Colonic mucosa (tissue), 4 donors: ENCODE data around the gene TMEM131. TPM values are rescaled to one million over a fixed set of nuclear protein-coding genes. Genes with fewer than 3 reads are reported as not detected.

Source experiments
- DNase-seq: peaks from one replicate; pipeline ENCODE4 v3.0.0-alpha.2; 2020
- H3K27ac ChIP-seq: fragments of 200-600 bp; one replicate; pipeline ENCODE4 v1.8.0; 2021
- H3K27me3 ChIP-seq: fragments of 200-600 bp; one replicate; pipeline ENCODE4 v1.8.0; 2021
- H3K36me3 ChIP-seq: fragments of 200-600 bp; one replicate; pipeline ENCODE4 v1.8.0; 2021
- H3K4me1 ChIP-seq: fragments of 200-600 bp; one replicate; pipeline ENCODE4 v1.8.0; 2021; ENCODE audit warnings: mild to moderate bottlenecking
- H3K4me3 ChIP-seq: fragments of 200-600 bp; one replicate; pipeline ENCODE4 v1.8.0; 2021
- H3K9ac ChIP-seq, 2 donors: one replicate each; pipeline ENCODE4 v1.7.0; 2013; ENCODE audit warnings: control low read depth in 2 of 2, low read depth in 2 of 2, low read length in 2 of 2
- H3K9me3 ChIP-seq: fragments of 200-600 bp; one replicate; pipeline ENCODE4 v1.8.0; 2021
- CTCF ChIP-seq: fragments of 200-600 bp; IDR thresholded peaks from one replicate; pipeline ENCODE4 v1.8.0; 2022; ENCODE audit warnings: antibody characterized with exemption, mild to moderate bottlenecking
- intact Hi-C: fragments of 100-400 bp; cut with DNase I; formaldehyde crosslinking; loops from one replicate; pipeline ENCODE4 v1.14.1; 2022
- total RNA-seq, 2 donors: library from RNA; stranded (reverse); fragmentation: NEBNext Ultra II Directional in 1 of 2; extraction: Animal tissue kit (Norgen Biotek cat#: 25700) in 1 of 2; gene quantifications; one replicate each; pipeline ENCODE4 v1.2.1, GENCODE V29; 2021
- donor health status: healthy.
- donor health status: DM: no; HTN: no; CAD: no.
- donor health status: DM: no; HTN: no; CAD: no.

TMEM131 gene
- total RNA-seq, 2 donors from 2014 or later, result 52.4 to 60.8 TPM

DNA sequence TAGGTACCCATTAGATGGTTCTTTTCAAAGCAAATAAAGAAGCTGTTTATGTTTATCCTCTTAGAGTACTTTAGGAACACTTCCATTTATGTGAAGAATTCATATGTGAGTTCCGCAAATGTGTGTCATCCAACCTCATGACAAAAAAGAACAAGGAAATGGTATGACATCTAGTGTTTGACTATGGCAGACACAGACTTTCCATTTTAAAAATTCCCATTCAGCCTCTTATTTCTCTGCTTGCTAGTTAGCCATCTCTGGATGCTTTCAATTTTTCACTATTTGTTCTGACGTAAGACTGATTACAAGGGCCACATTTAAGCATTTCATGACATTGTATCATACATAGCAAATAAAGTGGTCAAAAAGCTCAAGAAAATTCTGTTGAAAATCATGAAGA is 179.3 kb downstream of the TMEM131 start:
- DNase-seq, result no peak
- no peaks in the 10 kb centered on the region for H3K4me1 ChIP-seq
- no peak for TF ChIP-seq CTCF
- H3K27ac ChIP-seq, result no peak overlapping the region
- H3K36me3 ChIP-seq, result no peaks in the 10 kb centered on the region
- H3K9me3 ChIP-seq, result no peaks in the 10 kb centered on the region
- H3K27me3 ChIP-seq, result no peaks in the 10 kb centered on the region
- no peak overlapping the region for H3K4me3 ChIP-seq
- no peak overlapping the region for H3K9ac ChIP-seq
- intact Hi-C loops, result no loop called here

DNA sequence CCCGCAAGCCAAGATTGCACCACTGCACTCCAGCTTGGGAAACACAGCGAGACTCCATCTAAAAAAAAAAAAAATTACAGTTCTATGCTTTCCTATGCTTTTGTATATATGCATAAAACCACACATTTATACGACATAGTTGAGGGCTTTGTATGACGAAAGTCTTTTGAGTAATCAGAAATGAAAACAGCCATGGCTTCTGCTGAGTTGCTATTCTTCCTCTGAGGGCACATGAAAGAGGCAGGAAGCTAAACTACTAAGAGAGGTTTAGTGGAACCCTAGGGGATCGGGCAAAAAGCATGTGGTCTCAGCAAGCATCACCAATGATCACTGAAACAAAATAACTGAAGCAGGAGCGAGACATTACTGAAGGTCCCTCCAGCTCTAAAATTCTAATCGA is 182.8 kb downstream of the TMEM131 start:
- Histone ChIP-seq H3K9ac (no peak overlapping the region), H3K36me3 (no peaks in the 10 kb centered on the region), H3K4me1 (no peaks in the 10 kb centered on the region), H3K4me3 (no peak overlapping the region), H3K27me3 (no peaks in the 10 kb centered on the region), H3K27ac (no peak overlapping the region), H3K9me3 (no peaks in the 10 kb centered on the region)
- intact Hi-C loops, result no loop called here
- DNase-seq, result no peak
- TF ChIP-seq CTCF, result no peak

- H3K9me3 ChIP-seq, result no peaks in the 10 kb centered on the region
- H3K36me3 ChIP-seq, result peaks cover 4% of the 10 kb centered on the region
- no peak overlapping the region for H3K4me3 ChIP-seq
- no peaks in the 10 kb centered on the region for H3K4me1 ChIP-seq
- H3K27ac ChIP-seq, result no peak overlapping the region
- DNase-seq, result no peak
- no peak for TF ChIP-seq CTCF
- intact Hi-C loops, result loop anchor here (2.0 to 10.0 kb wide), 3 partner anchors 186 to 576 kb away; partner anchors contain the start of gene TMEM131
- H3K9ac ChIP-seq, result no peak overlapping the region
- H3K27me3 ChIP-seq, result no peaks in the 10 kb centered on the region
These were observed 186.9 kb downstream of the TMEM131 start for GRCh38 chr2:97808816-97809215.

DNA sequence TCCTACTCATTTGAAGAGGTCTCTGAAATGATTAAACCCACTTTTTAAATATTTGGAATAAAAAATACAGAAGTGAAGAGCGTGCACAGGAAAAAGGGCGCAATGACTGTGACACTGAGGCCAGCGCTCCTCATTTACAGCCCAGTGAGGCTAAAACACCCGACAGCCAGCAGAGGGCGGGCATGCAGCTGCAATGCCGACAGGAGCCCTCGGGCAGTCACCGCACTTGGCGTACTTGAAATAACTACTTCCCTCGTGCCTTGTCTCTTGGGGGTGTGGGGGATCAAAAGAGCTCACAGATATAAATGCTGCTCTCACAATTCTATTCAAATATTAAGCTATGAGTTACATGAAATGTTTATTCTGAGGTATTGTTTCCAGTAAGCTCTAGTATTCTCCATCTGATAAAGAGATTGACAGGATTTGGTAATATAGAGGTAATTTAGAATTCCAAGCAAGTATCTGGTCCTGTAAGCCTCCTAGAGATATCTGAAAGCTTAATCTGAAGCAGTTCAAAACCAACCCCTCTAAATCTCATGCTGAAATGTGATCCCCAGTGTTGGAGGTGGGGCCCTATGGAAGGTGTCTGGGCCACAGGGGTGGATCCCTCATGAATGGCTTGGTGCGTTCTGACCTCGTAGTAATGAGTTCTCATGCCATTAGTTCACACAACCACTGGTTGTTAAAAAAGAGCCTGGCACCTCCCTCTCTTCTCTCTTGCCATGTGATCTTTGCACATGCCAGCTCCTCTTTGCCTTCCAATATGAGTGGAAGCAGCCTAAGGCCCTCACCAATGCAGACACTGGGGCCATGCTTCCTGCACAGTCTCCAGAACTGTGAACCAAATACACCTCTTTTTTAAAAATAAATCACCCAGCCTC is 188.8 kb downstream of the TMEM131 start:
- Histone ChIP-seq H3K27me3 (no peaks in the 10 kb centered on the region), H3K4me3 (no peak overlapping the region), H3K9ac (no peak overlapping the region), H3K36me3 (peaks cover 4% of the 10 kb centered on the region), H3K9me3 (no peaks in the 10 kb centered on the region), H3K27ac (no peak overlapping the region), H3K4me1 (no peaks in the 10 kb centered on the region)
- intact Hi-C loops, result loop anchor here (2.0 to 10.0 kb wide), 3 partner anchors 188 to 462 kb away; partner anchors contain the start of gene TMEM131
- DNase-seq, result peak; percentile 83
- peak; percentile 93 for TF ChIP-seq CTCF

DNA sequence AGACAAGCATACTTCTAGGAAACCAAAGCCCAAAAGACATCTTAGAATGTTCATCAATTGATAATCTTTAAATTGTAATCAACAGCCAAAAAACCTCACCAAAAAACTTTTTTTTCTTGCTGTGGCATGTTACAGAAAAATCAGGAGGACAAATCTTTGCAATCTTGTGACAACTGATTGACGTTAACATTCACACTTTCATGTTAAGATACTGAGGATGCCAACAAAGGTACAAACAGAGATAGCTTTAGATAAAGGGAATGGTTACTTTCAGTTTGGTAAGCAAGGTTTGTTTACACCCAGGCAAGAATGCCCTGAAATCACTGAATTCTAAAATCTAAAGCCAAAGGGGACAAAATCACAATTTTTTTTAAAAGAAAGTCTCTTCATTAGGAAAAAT is 190.0 kb downstream of the TMEM131 start:
- Histone ChIP-seq H3K9ac (no peak overlapping the region), H3K36me3 (peaks cover 4% of the 10 kb centered on the region), H3K27me3 (no peaks in the 10 kb centered on the region), H3K4me3 (no peak overlapping the region), H3K4me1 (no peaks in the 10 kb centered on the region), H3K9me3 (no peaks in the 10 kb centered on the region), H3K27ac (no peak overlapping the region)
- no peak for TF ChIP-seq CTCF
- intact Hi-C loops, result loop anchor here (2.0 to 10.0 kb wide), 3 partner anchors 189 to 463 kb away; partner anchors contain the start of gene TMEM131
- DNase-seq, result no peak
